Dedifferentiated amniotic fluid mesenchymal stem cell (primary cell): Measurements from ENCODE around the gene SAC3D1.
"Not testable (repeated sequence)": the region's sequence is repeated elsewhere in the genome, so short reads cannot be mapped to it uniquely, and the experiment has no call there.

Experiments
- DNase-seq: peaks from one replicate; pipeline ENCODE4 v3.0.0-alpha.2; 2016; ENCODE audit errors: extremely low spot score

SAC3D1 gene

DNA sequence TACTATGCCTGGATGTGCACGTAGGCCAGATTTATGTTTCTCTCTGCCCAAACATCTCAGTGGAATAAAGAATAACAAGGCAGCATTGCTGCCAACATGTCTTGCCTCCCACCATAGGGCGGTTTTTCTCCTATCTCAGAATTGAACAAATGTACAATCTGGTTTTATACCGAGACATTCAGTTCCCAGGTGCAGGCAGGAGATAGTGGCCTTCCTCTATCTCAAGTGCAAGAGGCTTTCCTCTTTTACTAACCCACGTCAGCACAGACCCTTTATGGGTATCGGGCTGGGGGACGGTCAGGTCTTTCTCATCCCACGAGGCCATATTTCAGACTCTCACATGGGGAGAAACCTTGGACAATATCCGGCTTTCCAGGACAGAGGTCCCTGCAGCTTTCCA lies 17.5 kb upstream of the SAC3D1 start:
- DNase-seq: not testable (repeated sequence)

DNA sequence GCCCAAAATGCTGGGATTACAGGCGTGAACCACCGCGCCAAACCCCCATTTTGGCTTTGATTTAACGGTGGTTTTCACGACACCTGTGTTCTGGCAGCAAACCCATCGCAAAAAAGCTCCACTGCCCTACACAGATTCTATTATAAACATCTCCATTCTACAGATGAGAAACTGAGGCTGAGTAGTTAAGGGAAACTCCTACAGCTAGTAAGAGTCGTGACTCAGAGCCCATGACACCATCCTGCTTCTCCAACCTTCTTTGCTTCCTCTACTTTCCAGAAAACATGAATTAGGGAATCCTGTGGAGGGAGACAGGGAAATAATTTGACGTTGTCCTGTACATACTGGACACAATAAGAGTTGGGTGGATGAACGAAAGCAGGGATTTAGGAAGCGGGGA lies 14.2 kb upstream of the SAC3D1 start:
- DNase-seq: peak; percentile 16

DNA sequence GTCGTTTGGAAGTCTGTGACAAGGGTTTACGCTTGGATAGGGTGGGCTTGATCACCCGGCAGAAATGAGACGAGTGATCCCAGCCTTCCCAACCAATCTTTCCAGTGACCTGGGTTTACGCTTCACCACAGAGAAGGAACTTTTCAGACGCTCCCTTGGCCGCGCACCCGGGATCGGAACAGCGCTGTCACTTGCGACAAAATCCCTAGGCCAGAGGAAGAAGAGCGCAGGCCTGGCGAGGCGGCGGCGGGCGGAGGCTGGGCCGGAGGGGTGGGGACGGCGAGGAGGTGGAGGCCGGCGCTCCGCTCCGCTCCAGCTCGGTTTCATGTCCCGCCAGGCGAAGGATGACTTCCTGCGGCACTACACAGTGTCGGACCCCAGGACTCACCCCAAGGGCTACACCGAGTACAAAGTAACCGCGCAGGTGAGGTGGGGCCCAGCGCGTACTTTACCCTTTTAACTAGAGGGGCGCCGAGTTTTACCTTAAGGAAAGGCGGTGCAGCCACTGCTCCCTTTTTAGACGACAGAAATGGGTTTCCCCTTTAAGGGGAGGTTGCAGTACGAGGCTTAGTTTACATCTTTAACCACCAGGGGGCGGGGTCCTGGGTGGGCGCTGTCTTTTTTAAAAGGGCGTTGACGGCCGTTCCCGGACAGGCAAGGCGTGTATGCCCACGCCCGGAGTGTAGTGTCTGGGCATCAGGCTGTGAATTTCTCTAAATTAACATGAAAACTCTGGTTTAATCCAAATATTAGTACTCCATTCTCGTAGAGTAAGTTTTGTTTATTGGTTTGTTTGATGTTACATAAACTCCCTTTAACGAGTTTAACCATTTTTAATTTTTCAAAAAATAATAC lies 13.6 kb upstream of the SAC3D1 start, which contains the start of gene SNX15:
SNX15 (plus strand) TSS at position 227 of the 855 bp plus-strand sequence; CDS start at position 326, 99 bp downstream.
- DNase-seq: peak; percentile 96

DNA sequence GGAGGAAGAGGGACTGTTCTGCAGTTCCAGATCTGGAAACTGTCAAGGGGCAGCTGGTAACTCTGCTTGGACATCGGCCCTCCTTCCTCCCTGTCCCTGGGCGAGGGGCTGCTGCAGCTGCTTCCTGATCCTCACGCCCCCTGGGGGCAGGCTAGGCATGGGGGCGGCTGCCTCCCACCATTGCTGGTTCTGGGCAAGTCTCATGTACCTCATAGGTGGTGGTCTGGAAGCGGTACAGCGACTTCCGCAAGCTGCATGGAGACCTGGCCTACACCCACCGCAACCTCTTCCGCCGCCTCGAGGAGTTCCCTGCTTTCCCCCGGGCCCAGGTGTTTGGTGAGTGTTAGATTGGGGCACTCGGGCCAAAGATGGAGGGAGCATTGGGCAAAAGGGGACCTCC lies 8.8 kb upstream of the SAC3D1 start:
- DNase-seq: no peak

DNA sequence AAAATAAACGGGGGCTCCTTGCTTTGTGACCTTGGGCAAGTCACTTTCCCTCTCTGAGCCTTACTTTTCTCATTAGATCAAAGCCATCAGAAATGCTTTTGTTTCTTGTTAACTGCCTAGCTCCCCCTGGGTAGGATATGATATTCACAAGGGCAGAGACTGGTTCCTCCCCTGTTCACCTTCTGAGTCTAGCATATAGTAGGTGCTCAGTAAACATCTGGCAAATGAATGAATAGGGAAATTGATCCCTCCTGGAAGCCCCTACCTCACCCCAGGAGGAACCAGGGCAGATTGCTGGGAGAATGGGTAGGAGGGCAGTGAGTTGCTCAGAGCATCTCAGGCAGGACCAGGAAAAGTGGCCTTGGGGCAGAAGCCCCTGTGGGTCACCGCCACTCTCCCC lies 6.6 kb upstream of the SAC3D1 start:
- DNase-seq: no peak

DNA sequence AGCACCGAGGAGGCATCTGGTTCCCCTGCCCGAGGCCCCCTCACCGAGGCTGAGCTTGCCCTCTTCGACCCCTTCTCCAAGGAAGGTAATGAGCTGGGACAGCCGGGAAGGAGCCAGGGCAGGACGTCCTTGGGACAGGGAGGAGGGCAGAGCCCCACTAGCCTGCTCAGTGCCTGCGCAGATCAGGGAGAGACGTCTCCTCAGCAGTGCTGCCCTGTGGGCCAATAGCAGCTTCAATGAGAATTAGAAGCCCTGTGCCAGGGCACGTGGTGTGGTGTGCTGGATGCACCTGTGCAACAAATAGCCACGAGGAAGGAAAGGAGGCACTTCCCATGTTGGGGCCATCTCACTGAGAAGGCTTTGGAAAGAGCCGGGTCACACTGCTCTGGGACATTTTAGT lies 5.4 kb upstream of the SAC3D1 start:
- DNase-seq: no peak

DNA sequence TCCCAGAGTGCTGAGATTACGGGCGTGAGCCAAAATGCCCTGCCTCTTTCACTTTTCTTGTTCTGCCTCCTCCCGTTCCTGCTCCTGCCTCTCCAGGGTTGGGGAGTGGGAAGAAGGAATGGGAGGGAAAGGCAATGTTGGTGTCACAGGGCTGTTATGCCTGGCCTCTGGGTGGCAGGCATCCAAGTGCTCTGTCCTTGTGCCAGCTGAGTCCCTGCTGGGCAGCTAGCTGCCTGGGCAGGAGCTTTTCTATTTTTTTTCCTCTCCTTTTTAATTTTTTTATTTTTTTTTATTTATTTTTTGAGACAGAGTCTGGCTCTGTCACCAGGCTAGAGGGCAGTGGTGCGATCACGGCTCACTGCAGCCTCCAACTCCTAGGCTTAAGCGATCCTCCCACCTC lies 4.1 kb upstream of the SAC3D1 start:
- DNase-seq: no peak

DNA sequence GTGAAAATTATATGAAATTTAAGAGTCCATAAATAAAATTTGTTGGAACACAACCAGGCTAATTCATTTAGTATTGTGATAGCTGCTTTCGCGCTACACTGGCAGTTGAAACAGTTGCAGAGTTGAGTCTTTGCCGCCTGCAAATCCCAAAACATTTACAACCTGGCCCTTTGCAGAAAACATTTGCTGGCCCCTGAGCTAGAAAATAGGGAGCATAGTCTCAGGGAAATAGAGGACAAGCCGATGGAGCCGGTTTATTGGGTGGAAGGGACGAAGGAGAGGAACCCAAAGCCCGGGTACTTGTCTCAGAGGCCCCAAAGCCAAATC lies 527 bp upstream of the SAC3D1 start:
- no peak for DNase-seq

DNA sequence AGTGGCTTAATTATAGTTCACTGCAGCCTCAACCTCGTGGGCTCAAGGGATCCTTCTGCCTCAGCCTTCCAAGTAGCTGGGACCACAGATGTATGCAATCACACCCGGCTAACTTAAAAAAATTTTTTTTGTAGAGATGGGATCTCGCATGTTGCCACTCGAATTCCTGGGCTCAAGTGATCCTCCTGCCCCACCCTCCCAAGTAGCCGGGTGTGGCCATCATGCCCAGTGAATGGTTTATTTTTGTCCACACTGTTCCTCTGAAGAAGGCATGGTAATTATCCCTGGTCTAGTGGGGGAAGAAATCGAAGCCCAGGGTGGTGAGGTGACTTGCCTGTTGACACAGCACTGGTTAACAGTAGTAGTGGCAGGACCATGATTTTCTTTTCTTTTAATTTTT lies 1.9 kb downstream of the SAC3D1 start:
- DNase-seq: no peak

DNA sequence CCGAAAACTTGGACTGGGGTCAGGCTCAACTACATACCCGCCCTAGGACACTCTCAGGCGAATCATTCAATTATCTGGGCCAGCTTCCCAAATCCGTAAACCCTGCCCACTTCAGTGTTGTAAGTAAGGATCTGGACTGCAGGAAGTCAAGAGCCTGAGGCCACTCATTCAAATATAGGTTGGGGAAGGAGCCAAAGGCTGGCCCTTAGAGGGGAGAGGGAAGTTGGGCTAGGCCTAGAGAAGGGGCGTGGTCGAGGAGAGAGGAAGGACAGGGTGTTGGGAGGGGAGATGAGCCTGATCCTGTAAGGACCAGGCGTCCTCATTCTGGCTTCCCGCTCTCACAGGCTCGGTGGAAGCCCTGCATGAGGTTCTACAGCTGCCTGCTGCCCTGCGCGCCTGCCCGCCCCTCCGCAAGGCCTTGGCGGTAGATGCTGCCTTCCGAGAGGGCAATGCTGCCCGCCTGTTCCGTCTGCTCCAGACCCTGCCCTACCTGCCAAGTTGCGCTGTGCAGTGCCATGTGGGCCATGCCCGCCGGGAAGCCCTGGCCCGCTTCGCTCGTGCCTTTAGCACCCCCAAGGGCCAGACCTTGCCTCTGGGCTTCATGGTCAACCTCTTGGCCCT lies 3.0 kb downstream of the SAC3D1 start:
- DNase-seq: no peak

DNA sequence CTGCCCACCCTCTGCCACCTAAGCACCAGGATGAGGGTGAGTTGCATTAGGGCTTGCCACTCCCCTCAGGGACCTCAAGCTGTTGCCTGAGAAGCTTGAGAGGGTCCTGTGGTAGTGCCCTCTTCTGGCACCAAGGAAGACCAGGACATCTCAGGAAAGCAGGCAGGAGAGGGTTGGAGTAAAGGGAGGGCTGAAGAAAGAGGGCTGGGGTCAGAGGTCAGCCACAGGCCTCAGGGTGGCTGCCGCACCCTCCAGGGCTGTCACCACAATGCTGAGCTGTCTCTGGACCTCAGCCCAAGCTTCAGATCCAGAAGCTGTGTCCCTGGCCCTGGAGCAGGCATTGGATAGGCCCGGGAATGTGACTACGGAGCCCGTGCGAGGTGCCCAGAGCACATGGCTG lies 4.1 kb downstream of the SAC3D1 start:
- DNase-seq: no peak

DNA sequence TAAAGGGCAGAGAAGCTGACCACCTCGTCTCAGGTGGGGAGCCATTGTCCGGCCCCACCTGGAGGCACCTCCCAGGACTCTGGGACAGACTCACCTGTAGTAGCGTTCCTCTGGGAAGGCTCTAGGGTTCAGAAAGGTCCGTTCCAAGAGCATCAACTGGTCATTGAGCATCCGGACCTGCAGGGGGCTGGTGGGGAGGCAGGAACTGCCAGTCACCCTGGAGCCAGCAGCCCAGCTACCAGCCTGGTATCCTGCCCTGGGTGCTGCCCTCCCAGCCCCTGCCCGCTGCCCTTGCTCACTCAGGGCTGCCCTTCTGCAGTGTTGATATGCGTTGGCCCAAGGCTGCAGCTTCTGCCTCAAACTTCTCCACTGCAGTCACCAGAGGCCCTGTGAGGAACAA lies 4.7 kb downstream of the SAC3D1 start:
- DNase-seq: no peak

DNA sequence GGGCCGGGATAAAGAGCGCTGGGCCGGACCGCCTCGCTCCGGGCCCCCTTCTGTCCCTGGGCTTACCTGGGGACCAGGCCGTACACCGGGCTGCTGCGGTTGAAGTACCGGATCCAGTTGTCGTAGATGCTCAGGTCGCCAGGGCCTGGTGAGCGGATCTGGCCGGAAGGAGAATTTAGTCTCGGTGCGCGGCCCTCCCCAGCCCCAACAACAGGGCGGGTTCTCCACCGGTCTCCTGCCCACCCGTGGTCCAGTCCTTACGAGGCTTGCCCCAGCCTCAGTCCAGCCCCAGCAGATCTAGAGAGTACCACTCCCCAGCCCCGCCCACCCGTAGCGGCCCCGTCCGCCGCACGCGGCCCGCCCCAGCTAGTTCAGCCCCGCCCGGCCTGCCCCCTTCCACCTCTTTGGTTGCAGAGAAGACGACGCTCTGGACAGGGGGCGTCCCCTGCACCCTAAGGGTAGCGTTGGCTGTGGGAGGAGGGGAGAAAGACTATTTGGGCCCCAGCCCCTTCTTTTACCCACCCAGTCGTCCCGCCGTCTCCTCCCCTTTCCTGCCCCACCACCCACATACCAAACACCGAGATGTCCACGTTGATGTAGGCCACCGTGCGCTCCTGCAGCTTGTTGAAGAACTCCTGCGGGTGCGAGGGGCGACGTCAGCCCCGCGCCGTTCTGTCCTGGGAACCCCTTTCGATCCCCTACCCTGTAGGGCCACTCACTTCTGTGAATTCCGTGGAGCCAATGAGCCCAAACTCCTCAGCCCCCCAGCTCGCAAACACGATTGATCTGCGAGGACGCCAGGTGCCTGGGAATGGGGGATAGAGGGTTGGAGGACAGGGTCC lies 6.8 kb downstream of the SAC3D1 start:
- no peak for DNase-seq

DNA sequence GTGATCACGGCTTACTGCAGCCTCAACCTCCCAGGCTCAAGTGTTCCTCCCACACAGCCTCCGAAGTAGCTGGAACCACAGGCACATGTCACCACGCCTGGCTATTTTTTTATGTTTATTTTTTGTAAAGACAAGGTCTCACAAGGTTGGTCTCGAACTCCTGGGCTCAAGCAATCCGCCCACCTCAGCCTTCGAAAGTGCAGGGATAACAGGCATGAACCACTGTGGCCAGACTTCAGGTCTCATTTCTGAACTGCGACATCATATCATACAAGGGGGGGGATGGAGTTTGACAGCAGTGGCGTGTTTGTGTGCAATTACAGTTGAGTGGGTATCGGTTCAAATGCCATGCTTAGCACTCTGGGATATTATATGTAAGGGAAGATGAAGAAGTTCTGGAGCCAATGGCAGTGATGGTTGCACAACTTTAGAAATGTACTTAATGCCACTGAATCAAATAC lies 10.4 kb downstream of the SAC3D1 start:
- DNase-seq: no peak

DNA sequence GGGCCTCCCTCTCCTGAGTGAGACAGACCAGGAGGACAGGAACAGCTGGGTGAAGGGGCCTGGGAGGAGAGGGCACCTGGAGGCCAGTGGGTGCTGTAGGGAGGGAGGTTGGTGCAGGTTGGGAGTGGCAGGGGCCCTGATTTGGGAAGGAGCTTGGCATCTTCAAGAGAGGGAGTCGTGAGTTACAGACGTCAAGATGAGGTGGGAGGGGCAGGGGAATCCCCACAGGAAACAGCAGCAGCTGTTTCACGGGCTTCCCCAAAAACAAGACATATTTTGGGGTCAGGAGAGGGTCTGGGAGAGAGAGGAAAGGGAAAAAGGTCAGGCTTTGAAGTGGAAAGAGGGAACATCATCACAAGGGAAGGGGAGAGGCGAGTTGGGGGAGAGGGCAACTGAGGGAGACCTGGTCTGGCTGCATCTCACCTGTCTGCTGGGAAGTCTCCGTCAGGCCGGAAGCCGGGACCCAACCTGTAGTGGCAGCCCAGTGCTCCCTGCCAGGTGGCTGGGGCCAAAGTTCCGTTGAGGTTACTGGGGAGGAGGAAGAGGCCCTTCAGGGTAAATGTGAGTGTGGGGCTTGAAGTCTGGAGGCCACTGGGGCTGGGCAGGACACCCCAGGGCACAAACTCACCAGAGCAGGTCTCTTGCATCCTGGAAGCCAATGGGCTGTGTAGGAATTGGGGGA lies 13.0 kb downstream of the SAC3D1 start:
- DNase-seq: no peak

DNA sequence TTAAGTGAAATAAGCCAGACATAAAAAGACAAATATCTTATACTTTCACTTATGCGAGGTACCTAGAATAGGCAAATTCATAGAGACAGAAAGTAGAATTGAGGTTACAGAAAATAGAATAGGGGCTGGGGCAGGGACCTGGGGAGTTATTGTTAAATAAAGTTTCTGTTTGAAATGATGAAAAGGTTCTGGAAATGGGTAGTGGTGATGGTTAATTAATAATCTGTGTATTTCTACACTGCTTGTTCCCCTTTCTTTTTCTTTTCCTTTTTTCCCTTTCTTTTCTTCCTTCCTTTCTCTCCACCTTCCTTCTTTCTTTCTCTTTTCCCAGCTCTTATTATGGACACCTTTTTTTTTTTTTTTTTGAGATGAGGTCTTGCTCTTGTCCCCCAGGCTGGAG lies 14.5 kb downstream of the SAC3D1 start:
- no peak for DNase-seq

DNA sequence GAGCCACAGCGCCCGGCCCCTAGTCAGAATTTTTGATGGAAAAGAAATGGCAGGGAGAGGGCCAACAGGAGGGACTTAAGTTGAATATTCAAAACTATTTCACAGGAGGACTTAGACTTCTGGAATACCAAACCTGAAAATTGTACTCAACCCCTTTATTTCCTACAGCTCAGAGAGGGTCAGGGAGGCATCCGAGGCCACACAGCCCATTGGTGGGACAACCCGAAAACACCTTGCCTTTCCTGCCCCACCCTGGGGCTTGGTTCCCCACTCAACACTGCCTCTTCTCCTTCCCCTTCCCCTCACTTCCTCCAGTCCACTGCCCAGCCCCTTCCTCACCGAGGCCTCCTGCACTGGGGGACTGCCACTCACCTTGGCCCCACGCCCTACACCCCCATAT lies 16.0 kb downstream of the SAC3D1 start:
- no peak for DNase-seq

DNA sequence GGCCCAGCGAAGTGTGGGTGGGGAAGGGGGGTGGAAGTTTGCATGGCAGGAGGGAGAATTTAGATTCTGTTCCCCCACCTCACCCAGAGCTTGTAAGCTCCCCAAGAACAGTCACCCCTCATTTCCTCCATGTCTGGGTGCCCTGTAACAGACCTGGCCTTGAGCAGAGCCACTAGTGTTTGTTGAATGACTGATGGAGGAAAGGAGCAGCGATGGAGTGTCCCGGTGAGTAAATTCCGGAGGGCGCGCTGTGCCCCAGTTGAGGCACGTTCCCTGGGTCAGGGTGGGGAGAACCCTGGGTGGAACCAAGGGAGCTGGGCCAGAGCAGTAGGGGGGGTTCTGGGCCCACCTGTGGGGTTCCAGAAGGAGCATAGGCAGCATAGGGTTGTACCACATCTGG lies 16.5 kb downstream of the SAC3D1 start:
- DNase-seq: no peak

DNA sequence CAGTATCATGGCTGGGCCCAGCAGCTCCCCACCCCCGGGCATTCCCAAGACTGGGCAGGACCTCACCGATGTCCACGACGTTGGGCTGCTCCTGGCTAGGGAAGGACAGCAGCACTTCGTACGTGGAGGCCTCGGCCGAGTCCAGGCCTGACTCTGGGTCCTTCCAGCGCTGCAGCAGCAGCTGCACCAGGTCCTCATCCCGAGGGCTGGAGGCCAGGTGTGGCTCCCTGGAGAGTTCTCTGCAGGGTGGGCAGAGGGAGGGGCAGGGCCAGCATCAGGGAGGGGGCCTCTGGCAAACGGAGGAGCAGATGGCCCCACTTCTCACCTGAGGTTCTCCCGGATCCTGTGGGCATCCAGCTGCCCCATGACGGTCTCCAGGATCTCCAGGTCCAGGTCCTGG lies 17.0 kb downstream of the SAC3D1 start:
- no peak for DNase-seq

DNA sequence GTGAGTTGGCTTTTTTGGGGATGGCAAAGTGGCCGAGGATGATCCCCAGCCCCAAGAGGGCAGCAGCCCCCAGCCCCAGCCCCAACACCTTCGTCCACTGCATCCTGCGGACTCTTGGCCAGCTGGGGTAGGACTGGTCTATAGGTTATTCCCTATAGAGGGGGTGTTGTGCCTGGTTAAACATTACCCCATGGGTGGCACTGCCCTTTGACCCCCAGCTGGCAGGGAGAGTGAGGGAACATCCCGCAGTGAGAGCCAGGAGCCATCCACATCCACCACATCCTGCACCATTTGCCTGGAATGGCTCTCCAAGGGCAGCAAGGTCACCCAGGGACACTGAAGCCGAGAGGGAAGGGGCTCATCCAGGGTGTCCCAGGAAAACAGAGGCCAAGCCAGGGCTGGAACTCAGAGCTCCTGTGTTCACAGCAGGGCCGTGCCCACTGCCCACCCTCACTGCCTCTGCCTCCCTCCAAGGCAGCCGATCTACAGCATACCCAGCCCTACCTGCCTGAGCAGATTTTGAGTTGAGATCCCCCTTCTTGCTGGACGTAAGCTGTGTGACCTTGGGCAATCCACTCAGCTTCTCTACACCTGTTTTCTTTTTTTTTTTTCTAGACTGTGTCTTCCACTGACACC lies 17.5 kb downstream of the SAC3D1 start, which contains the start of gene NAALADL1:
NAALADL1 (minus strand) TSS at position 135 of the 636 bp plus-strand sequence; CDS start at position 103, 32 bp downstream.
- no peak for DNase-seq

DNA sequence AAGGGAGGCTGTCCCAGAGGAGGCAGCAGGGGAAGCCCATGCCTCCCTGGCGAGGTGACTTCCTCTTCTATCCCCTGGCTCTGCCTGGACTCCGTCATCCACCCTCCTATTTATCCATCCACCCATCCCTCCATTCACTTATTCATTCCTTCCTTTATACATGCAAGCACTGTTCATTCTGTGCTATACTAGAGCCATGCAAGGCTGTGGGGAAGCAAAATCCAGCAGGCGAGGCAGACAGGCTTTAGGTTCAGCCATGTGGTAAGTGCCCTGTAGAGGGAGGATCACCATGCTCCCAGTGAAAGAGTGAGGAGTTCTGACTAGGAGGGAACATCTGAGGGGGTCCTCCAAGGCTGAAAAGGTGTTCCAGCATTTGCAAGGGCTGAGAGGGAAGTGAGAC lies 18.5 kb downstream of the SAC3D1 start:
- no peak for DNase-seq
